GM19099 (cell line): ENCODE measurements around the gene POLD4.

Source experiments
- POLR2A ChIP-seq: IDR thresholded peaks from 3 replicates; pipeline ENCODE4 v1.6.1; 2011; ENCODE audit warnings: low read depth; ENCODE audit not compliant: insufficient read length; ENCODE audit errors: extremely low read depth

The POLD4 gene

DNA sequence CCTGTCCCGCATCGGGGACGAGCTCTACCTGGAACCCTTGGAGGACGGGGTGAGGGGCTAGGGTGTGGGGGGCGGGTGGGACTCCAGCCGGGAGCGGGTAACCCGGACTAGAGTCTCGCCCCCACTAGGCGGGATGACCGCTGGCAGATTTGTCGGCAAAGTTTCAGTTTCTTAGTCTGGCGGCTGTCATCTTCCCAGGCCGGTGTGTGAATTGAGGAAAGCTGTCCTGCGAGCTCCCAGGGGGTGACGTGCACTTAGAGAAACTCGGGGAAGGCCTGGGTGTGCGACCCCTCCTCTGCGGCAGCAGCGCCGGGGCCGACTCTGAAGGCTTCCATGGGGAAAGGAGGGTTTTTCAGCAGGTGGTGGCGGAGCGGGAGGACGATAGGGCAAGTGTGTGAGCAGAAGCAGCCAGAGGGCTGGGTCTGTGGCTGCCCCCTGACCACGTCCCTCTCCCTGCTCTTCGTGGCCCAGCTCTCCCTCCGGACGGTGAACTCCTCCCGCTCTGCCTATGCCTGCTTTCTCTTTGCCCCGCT is 38.9 kb upstream of the POLD4 start:
- no peak for TF ChIP-seq POLR2A

DNA sequence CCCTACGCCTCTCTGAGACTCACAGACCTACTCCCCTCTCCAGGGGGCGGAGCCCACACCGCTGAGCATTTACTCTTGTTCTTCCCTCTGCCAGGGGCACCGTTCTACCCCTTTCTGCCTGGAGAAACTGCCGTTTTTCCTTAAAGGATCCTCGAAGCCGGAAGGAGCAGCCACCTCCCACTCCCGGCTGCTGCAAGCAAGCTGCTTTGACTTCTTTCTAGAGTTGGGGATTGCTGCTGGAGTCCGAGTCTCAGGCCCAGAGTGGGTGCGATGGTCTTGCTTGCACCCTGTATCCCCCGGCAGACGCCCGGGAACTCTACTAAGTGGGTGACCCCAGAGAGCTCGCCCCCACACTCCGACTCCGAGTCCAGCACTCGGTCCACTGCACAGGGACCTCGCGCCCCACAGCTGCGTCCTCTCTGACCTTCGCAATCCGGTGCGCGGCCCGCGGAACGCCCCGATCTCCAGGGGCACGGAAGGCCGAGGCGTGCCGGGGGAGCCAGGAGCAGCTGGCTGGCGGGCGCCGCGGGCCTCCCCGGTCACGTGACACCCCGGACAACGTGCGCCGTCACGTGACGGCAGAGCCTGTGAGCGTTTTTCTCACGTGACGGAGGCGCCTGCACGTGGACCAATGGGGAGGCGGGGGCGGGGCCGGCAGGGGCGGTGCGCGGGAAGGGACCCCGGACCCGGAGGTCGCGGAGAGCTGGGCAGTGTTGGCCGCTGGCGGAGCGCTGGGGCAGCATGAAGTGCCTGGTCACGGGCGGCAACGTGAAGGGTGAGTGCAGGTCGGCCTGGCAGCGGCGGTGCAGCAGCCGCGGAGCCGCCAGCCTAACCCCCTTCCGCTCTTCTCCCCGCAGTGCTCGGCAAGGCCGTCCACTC is 38.2 kb upstream of the POLD4 start, which contains the start of gene RAD9A:
Gene RAD9A (plus strand): TSS at position 683 of the 879 bp plus-strand sequence. CDS start 59 bp downstream, at position 742.
- TF ChIP-seq POLR2A: peak; percentile 75

DNA sequence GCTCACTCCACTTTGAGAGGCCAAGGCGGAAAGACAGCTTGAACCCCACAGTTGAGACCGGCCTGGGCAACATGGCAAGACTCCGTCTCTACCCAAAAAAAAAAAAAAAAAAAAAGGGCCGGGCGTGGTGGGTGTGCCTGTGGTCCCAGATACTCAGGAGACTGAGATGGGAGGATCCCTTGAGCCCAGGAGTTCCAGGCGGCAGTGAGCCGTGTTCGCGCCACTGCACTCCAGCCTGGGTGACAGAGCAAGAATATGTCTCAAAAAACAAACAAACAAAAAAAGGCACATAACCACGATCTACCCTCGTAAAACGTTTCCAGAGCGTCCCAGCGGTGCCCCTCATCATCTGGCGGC is 37.6 kb upstream of the POLD4 start:
- TF ChIP-seq POLR2A: no peak

DNA sequence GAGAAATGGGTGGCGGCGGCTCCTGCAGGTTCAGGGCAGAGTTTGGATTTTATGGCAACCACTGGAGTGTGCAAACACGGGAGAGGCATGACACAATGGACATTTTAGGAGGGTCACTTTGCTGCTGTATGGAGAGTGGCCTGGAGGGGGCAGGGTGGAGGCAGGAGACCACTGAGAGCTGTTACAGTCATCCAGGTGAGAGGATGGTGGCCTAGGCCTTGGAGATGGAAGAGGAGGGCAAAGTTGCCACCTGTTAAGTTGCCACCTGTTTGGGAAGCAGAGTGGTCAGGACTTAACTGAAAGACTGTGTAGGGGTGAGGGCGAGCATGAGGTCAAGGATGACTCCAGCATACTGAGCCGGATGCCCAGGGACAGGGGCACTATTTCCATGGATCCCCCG is 36.1 kb upstream of the POLD4 start:
- no peak for TF ChIP-seq POLR2A

DNA sequence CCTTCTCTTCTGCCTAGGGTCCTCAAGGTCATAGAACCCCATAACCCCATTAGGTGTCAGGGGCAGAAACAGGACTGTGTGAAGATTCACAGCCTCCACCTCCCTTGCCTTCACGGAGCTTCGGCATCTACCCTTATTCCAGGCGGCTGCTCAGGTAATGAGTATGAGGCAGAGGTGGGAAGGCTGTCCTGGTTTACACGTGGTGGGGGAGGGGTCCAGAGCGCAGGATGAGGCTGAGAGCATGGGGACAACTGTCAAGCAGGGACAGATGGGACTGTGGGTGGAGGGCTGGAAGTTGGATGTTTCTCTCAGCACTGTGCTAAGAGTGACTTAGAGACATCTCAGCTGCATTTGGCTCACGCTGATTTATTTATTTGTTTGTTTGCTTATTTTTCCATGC is 34.2 kb upstream of the POLD4 start:
- no peak for TF ChIP-seq POLR2A

DNA sequence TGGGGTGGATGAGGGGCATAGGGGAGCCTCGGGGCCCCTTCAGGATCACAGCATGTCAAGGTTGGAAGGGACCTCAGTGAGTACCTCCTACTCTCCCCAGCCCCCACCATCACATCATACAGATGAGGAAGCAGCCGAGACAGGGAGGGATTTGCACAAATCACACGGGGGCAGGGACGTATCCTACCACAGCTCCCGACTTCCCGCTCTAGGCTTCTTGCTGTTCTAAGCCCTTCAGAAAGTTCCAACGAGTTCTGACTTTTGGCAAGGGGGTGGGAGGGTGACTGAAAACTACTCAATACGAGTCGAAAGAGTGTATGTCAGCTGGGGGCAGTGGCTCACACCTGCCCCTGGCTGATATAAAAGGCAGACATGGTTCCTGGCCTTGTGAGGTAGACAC is 33.7 kb upstream of the POLD4 start:
- no peak for TF ChIP-seq POLR2A

DNA sequence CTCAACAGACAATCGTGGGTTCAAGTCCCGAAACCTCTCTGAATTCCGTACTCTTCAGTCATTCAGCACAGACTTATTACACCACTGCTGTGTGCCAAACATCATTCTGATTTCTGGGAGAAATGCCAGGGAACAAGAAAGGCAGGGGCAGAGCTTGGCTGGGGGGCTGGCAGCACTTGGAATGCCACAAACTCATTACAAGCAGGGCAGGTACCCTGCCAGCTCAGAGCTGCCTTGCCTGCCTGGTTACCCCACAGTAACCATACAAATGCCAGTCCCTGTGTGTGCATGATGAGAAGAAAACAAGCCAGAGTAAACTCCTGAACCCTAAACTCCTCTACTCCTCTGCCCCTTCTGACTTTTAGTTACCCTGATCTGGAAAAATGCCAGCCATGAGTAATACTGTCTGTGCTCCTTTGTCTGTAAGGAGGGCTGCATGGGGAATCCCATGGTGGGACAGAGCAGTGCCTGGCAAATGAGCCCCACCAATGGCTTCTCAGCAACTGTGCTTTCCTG is 31.6 kb upstream of the POLD4 start:
- no peak for TF ChIP-seq POLR2A

DNA sequence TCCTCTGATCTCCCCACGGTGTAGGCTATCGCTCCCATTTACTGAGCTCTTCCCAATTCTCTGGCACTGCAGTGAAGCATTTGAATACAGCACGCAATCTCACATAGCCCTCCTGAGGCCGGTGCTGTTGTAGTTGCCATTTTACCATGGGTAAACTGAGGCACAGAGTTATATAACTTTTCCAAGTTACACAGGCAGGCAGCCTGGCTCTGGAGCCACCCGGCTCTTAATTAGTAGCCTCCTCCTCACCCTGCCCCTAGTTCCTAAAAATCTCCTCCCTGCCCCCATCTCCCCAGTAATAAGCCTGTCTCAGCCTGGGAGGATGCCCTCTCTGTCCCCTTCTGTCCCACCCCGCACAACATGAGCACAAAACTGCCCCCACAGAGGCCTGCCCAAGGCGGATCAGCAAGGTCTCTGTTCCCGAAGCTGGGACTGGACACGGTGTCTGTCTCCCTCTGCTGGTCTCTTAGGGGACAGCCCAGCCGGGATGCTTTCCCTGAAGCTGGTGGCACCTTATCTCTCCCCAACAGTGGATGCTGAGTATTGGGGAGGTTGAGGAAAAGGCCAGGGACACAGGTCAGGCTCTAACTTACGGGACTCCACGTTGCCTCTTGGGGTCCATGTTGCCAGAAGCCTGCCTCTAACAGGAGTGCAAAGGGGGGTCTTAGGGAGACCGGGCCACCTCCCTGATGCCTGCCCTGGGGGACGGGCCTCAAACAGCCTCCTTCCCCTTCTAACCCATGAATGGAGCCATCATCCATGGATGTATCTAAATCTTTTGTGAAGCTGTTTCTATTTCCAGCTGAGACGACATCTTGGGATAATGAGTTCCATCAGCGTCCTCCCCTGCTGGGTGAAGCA is 29.2 kb upstream of the POLD4 start:
- TF ChIP-seq POLR2A: no peak

DNA sequence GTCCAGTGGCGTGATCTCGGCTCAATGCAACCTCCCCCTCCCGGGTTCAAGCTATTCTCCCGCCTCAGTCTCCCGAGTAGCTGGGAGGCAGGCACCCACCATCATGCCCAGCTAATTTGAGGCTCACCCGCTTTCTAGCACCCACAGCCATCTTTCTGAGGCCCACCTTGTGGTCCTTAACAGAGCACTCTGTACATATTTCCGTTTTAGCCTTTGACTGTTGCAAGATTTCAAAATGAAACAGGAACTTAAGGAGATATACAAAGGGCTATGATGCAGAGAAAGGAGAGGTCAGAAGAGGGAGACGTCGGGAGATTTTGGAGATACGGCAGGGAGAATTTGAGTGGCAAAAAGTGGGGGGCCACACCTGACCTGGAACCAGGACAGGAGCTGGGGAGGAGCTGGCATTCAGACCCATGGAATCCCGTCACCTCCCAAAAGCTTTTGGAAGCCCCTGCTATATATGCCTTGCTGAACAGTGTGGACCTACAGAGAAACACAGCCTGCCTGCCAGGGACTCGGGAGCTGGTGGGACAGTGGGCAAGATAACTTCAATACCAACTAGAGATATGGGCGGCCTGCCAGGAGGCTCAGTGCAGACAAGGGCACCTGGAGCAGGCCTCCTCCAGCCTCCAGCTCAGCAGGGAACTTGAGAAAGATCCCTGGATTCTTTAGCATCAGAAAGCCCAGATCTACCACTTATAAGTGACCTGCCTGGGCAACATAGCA is 28.1 kb upstream of the POLD4 start:
- no peak for TF ChIP-seq POLR2A

DNA sequence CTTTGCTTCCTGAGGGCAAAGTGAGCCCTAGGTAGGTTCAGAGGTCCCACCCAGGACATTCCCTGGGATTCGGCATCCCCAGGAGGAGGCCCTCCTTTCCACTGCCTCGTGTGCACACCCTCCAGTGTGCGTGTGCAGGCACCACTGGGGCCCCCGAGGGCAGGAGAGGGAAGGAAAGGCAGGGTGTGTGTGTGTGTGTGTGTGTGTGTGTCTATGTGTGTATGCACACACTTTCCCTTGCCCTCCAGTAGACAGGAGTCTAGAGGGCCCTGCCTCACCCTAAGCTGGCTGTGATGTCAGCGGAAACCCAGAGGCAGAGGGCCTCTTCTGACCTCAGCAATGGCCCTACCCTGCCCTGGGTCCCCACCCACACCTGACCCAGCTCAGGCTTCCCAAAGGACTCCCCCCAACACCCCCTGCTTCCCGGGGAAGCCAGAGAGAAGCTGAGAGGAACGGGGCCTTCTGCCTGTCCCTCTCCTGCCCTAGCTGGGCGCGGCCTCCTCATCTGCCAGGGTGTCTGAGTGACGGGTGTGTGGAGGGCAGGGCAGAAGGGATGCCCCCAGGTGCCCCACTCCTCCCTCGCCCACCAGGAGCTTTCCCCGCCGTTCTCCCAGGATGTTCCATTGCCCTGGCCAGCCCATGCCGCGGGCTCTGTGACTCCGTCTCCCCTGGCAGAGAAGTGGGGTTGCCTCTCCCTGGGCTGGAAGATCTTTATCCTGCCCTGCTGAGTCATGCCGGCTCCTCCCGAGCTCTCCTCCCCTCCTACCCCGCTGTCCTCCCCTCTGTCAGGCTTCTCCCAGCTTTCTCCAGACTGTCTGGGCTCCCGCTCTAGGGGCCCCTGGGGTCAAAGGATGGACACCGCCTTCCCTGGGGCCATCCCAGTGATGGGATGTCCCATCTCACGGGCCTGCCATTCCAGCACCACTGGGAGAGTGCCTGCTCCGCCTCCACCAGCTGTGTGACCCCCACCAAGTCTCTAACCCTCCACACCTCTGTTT is 26.0 kb upstream of the POLD4 start:
- TF ChIP-seq POLR2A: no peak

DNA sequence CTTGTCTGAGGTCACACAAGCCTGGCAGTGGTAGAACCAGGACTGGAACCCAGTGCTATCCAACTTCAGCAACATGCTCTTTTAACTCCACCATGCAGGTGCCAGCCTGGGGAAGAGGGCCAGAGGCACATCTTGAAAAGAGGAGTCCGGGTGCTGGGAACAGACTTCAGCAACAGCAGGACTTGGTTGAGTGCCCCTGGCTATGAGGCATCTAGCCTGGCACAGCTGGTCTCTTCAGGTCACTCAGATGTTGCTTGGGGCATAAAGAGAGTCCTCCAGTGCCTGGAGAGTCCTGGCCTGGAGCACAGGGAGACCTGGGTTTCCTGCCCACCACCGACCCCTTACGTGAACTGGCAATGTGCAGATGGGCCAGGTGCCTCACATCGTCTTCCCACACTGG is 25.2 kb upstream of the POLD4 start:
- TF ChIP-seq POLR2A: no peak

DNA sequence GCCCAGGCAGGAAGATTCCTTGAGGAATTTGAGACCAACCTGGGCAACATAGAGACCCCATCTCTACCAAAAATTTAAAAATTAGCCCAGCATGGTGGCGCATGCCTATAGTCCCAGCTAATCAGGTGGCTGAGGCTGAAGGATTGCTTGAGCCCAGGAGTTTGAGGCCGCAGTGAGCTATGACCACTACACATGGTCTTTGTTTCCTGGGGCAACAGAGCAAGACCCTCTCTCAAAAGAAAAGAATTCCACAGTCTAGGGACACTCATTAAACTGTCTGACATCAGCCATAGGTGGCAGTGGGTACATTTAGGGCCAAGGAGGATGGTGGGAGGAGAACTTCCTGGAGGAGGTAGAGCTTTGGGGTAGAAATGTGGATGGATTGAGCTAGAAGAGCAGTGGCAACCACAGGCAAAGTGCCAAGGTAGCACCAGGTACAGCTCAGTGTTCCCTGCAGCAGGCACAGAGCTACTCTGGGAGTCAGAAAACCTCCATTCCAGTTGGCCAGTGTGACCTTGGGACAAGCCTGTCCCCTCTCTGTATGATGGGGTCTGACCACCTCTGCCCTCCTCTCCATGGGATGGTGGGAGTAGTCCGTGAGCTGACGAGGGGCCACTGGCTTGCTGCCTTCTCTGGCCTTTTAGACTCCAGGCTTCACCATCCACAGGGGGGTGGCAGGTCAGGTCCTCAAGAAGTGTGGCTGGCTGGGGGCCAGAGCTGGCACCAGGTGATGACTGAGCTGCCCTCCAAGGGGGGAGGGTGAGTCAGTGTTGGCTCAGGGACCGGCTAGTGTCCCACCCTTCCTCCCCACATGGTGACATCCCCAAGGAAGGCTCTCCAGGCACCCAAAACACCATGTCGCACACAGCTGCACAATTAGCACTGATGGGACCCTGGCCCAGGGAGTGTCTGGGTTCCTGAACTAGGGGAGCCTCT is 23.8 kb upstream of the POLD4 start:
- no peak for TF ChIP-seq POLR2A
